Colonic mucosa (tissue), 4 donors: Measurements from ENCODE around the gene ATP12A. TPM values are rescaled to one million over a fixed set of nuclear protein-coding genes. Genes with fewer than 3 reads are reported as not detected.

Experiments
- DNase-seq: peaks from one replicate; pipeline ENCODE4 v3.0.0-alpha.2; 2020
- H3K27ac ChIP-seq: fragments of 200-600 bp; one replicate; pipeline ENCODE4 v1.8.0; 2021
- H3K27me3 ChIP-seq: fragments of 200-600 bp; one replicate; pipeline ENCODE4 v1.8.0; 2021
- H3K36me3 ChIP-seq: fragments of 200-600 bp; one replicate; pipeline ENCODE4 v1.8.0; 2021
- H3K4me1 ChIP-seq: fragments of 200-600 bp; one replicate; pipeline ENCODE4 v1.8.0; 2021; ENCODE audit warnings: mild to moderate bottlenecking
- H3K4me3 ChIP-seq: fragments of 200-600 bp; one replicate; pipeline ENCODE4 v1.8.0; 2021
- H3K9ac ChIP-seq, 2 donors: one replicate each; pipeline ENCODE4 v1.7.0; 2013; ENCODE audit warnings: control low read depth in 2 of 2, low read depth in 2 of 2, low read length in 2 of 2
- H3K9me3 ChIP-seq: fragments of 200-600 bp; one replicate; pipeline ENCODE4 v1.8.0; 2021
- CTCF ChIP-seq: fragments of 200-600 bp; IDR thresholded peaks from one replicate; pipeline ENCODE4 v1.8.0; 2022; ENCODE audit warnings: antibody characterized with exemption, mild to moderate bottlenecking
- intact Hi-C: fragments of 100-400 bp; cut with DNase I; formaldehyde crosslinking; loops from one replicate; pipeline ENCODE4 v1.14.1; 2022
- total RNA-seq, 2 donors: library from RNA; stranded (reverse); fragmentation: NEBNext Ultra II Directional in 1 of 2; extraction: Animal tissue kit (Norgen Biotek cat#: 25700) in 1 of 2; gene quantifications; one replicate each; pipeline ENCODE4 v1.2.1, GENCODE V29; 2021
- donor health status: healthy.
- donor health status: DM: no; HTN: no; CAD: no.
- donor health status: DM: no; HTN: no; CAD: no.

Gene ATP12A
- total RNA-seq, 2 donors from 2014 or later = 0.64 to 1.4 TPM

GRCh38 chr13:24675806-24676570 lies 4.2 kb upstream of the ATP12A start:
- no peak overlapping the region for H3K9ac ChIP-seq
- H3K4me3 ChIP-seq = no peak overlapping the region
- H3K27me3 ChIP-seq = peaks cover 16% of the 10 kb centered on the region
- H3K9me3 ChIP-seq = no peaks in the 10 kb centered on the region
- no peak overlapping the region for H3K27ac ChIP-seq
- intact Hi-C loops = loop anchor here (10.0 kb wide), 1 partner anchor 101 kb away; no protein-coding TSS in a partner anchor
- H3K36me3 ChIP-seq = no peaks in the 10 kb centered on the region
- TF ChIP-seq CTCF = no peak
- DNase-seq = no peak
- H3K4me1 ChIP-seq = peaks cover 5% of the 10 kb centered on the region

- Histone ChIP-seq H3K9me3 (no peaks in the 10 kb centered on the region), H3K27me3 (peaks cover 18% of the 10 kb centered on the region), H3K9ac (no peak overlapping the region), H3K4me3 (no peak overlapping the region), H3K27ac (no peak overlapping the region), H3K36me3 (no peaks in the 10 kb centered on the region), H3K4me1 (peaks cover 5% of the 10 kb centered on the region)
- no peak for TF ChIP-seq CTCF
- intact Hi-C loops = loop anchor here (10.0 kb wide), 1 partner anchor 103 kb away; no protein-coding TSS in a partner anchor
- no peak for DNase-seq
Measured at GRCh38 chr13:24678151-24678550, 2.1 kb upstream of the ATP12A start.

GRCh38 chr13:24679686-24680085 lies 522 bp upstream of the ATP12A start:
- no peak for TF ChIP-seq CTCF
- intact Hi-C loops = loop anchor here (10.0 kb wide), 1 partner anchor 105 kb away; no protein-coding TSS in a partner anchor
- H3K9ac ChIP-seq = no peak overlapping the region
- DNase-seq = no peak
- peaks cover 5% of the 10 kb centered on the region for H3K4me1 ChIP-seq
- H3K36me3 ChIP-seq = no peaks in the 10 kb centered on the region
- no peaks in the 10 kb centered on the region for H3K9me3 ChIP-seq
- no peak overlapping the region for H3K27ac ChIP-seq
- H3K4me3 ChIP-seq = no peak overlapping the region
- peaks cover 18% of the 10 kb centered on the region for H3K27me3 ChIP-seq

GRCh38 chr13:24680921-24681604 lies 855 bp downstream of the ATP12A start:
- H3K4me1 ChIP-seq = peaks cover 5% of the 10 kb centered on the region
- H3K4me3 ChIP-seq = peak overlapping the region; percentile 36
- no peak for DNase-seq
- no peaks in the 10 kb centered on the region for H3K36me3 ChIP-seq
- H3K9me3 ChIP-seq = no peaks in the 10 kb centered on the region
- no peak overlapping the region for H3K27ac ChIP-seq
- intact Hi-C loops = no loop called here
- no peak for TF ChIP-seq CTCF
- H3K27me3 ChIP-seq = peaks cover 18% of the 10 kb centered on the region
- no peak overlapping the region for H3K9ac ChIP-seq

- Histone ChIP-seq H3K36me3 (no peaks in the 10 kb centered on the region), H3K9me3 (no peaks in the 10 kb centered on the region), H3K9ac (no peak overlapping the region), H3K4me1 (peaks cover 5% of the 10 kb centered on the region), H3K27ac (no peak overlapping the region), H3K4me3 (no peak overlapping the region), H3K27me3 (peaks cover 18% of the 10 kb centered on the region)
- intact Hi-C loops = no loop called here
- TF ChIP-seq CTCF = no peak
- no peak for DNase-seq
Measured at GRCh38 chr13:24681930-24682329, 1.7 kb downstream of the ATP12A start.
